Spleen (tissue), 11 donors: ENCODE data around the gene AKAP7. TPM values are rescaled to one million over a fixed set of nuclear protein-coding genes. Genes with fewer than 3 reads are reported as not detected.

Source experiments
- DNase-seq: peaks from one replicate; pipeline ENCODE4 v3.0.0-alpha.2; 2020
- H3K27ac ChIP-seq, 8 donors: fragments of 200-600 bp; sonication (generic) in 7 of 8; 1 replicate in 4 of 8; 2 replicates in 4 of 8; pipeline versions ENCODE4 v1.5.0 to v1.8.0; 2016 to 2021; ENCODE audit warnings: inconsistent platforms in 4 of 8, mild to moderate bottlenecking in 4 of 8, moderate library complexity in 1 of 8
- H3K27me3 ChIP-seq, 7 donors: fragments of 200-600 bp; sonication (generic) in 6 of 7; replicated peaks in 1 of 7; 1 replicate in 4 of 7; 2 replicates in 3 of 7; pipeline versions ENCODE4 v1.5.0 to v1.8.0; 2016 to 2021; ENCODE audit warnings: inconsistent platforms in 3 of 7, mild to moderate bottlenecking in 1 of 7
- H3K36me3 ChIP-seq, 6 donors: fragments of 200-600 bp; sonication (generic) in 5 of 6; 1 replicate in 4 of 6; 2 replicates in 2 of 6; pipeline versions ENCODE4 v1.5.0 to v1.8.0; 2016 to 2021; ENCODE audit warnings: inconsistent platforms in 2 of 6
- H3K4me1 ChIP-seq, 6 donors: fragments of 200-600 bp; sonication (generic) in 5 of 6; 1 replicate in 3 of 6; 2 replicates in 3 of 6; pipeline versions ENCODE4 v1.5.0 to v1.8.0; 2016 to 2021; ENCODE audit warnings: inconsistent platforms in 3 of 6
- H3K4me3 ChIP-seq, 8 donors: fragments of 200-600 bp; sonication (generic) in 7 of 8; 1 replicate in 4 of 8; 2 replicates in 4 of 8; pipeline versions ENCODE4 v1.5.0 to v1.8.0; 2016 to 2021; ENCODE audit warnings: inconsistent platforms in 4 of 8, mild to moderate bottlenecking in 4 of 8, moderate library complexity in 2 of 8
- H3K9me3 ChIP-seq, 8 donors: fragments of 200-600 bp; sonication (generic) in 7 of 8; 1 replicate in 4 of 8; 2 replicates in 4 of 8; pipeline versions ENCODE4 v1.5.0 to v1.8.0; 2016 to 2021; ENCODE audit warnings: inconsistent platforms in 4 of 8
- CTCF ChIP-seq, 11 experiments: fragments of 200-600 bp in 7 of 11; fragments of 450-650 bp in 4 of 11; sonication (generic) in 4 of 11; IDR thresholded peaks in 8 of 11; conservative IDR thresholded peaks in 3 of 11; 1 replicate in 7 of 11; 2 replicates in 4 of 11; pipeline versions ENCODE4 v1.4.0 to v1.8.0; 2016 to 2021; ENCODE audit warnings: antibody characterized with exemption in 11 of 11, inconsistent platforms in 4 of 11, mild to moderate bottlenecking in 1 of 11
- POLR2A ChIP-seq, 3 donors: fragments of 450-650 bp; IDR thresholded peaks; one replicate each; pipeline ENCODE4 v1.5.1; 2017; ENCODE audit warnings: antibody characterized with exemption in 3 of 3, mild to moderate bottlenecking in 1 of 3
- POLR2AphosphoS5 ChIP-seq, 3 donors: sonication (generic); formaldehyde crosslinking; IDR thresholded peaks; one replicate each; pipeline ENCODE4 v1.5.1; 2017; ENCODE audit warnings: antibody characterized with exemption in 3 of 3
- WGBS, 5 donors: extraction: QIAGEN DNeasy Blood & Tissue Kit in 3 of 5; methylation state at CpG; one replicate each; pipeline versions ENCODE4 v1.1.5 to v1.1.7; 2013 to 2018; 5-methylcytosine and 5-hydroxymethylcytosine counted together
- intact Hi-C: fragments of 100-400 bp; cut with DNase I; formaldehyde crosslinking; loops from one replicate; pipeline ENCODE4 v1.15.0; 2023; ENCODE audit warnings: low total_unique reads
- polyA plus RNA-seq, 3 donors: library from polyadenylated mRNA; stranded (reverse); fragments of 200-250 nt; gene quantifications; one replicate each; pipeline ENCODE4 v1.2.1, GENCODE V29; 2013
- total RNA-seq, 7 donors: library from RNA; depleted of rRNA in 3 of 7; stranded (reverse); fragments of >200 nt in 3 of 7; fragmentation: NEBNext Ultra II Directional in 4 of 7; extraction: Animal tissue kit (Norgen Biotek cat#: 25700) in 4 of 7; gene quantifications; one replicate each; pipeline versions ENCODE4 v1.1.0 to v1.2.1, GENCODE V29; 2016 to 2021
- donor health status: healthy with polysubstance abuse.
- donor health status: DM: no; HTN: no; CAD: no; lungs with moderate emphysema.
- donor health status: DM: no; HTN: no; CAD: no.
- donor health status: Bipolar disorder and iron deficiency.
- donor health status: healthy.
- donor health status: DM: no; HTN: no; CAD: no.
- donor health status: DM: yes; HTN: yes; CAD: no.

The AKAP7 gene
- total and polyA plus RNA-seq, 10 donors = 6.6 to 23.8 (median 12.0) TPM

GRCh38 chr6:131268303-131268702, 133.0 kb downstream of the AKAP7 start:
- DNase-seq = no peak
- Histone ChIP-seq H3K9me3 (peaks cover 3 to 19% (median 13%) of the 10 kb centered on the region in 8 donors), H3K27ac (no peak overlapping the region), H3K4me3 (no peak overlapping the region), H3K4me1 (no peaks in the 10 kb centered on the region), H3K27me3 (no peaks in the 10 kb centered on the region), H3K36me3 (peaks cover 0 to 21% (median 6%) of the 10 kb centered on the region in 6 donors)
- 93 to 97% (median 95%) methylated on average over 5 of the region's 5 CpGs for WGBS, 5 donors
- TF ChIP-seq POLR2AphosphoS5 (IDR thresholded peaks at IDR 0.05) = no peak
- TF ChIP-seq POLR2A (IDR thresholded peaks at IDR 0.05) = no peak
- TF ChIP-seq CTCF (IDR thresholded peaks at IDR 0.05 in 8 of 11, conservative IDR thresholded peaks at IDR 0.05 in 3 of 11) = no peak
- intact Hi-C loops = no loop called here

DNA sequence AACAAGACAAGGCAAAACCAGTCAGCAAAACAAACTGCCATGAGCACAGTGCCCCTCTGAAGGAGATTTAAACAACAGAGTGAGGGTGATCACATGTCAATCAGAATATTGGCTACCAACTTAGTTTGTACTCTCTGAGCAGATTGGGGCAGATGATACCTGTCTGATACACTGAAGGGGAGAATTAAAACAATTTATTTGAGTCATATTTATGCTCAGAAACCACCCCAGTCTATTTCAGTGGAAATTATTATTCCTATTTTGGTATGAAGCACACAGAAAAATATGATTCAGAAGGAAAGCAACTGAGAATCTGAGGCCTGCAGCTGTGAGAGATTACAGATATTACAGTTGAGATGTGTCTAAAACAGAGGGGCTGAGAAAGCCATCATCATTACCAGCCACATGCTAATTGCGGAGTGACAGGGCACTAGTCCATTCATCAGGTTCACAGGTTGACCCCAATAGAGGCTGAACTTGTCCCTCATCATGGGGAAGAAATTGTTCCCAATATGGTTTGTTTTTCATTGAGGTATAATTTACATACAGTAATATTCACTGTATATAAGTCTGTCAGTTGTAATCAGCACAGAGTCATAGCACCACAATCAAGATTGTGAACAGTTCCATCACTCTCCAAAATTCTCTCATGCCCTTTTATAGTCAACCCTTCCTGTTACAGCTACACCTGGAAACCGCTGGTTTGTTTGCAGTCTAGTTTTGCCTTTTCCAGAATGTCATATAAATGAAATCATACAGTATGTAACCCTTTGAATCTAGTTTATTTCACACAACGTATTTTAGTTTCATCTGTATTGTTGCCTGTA, 134.5 kb downstream of the AKAP7 start:
- Histone ChIP-seq H3K9me3 (peaks cover 3 to 19% (median 13%) of the 10 kb centered on the region in 8 donors), H3K27ac (no peak overlapping the region), H3K36me3 (peaks cover 0 to 21% (median 6%) of the 10 kb centered on the region in 6 donors), H3K27me3 (no peaks in the 10 kb centered on the region), H3K4me1 (no peaks in the 10 kb centered on the region), H3K4me3 (no peak overlapping the region)
- intact Hi-C loops = no loop called here
- TF ChIP-seq POLR2A (IDR thresholded peaks at IDR 0.05) (no peak), POLR2AphosphoS5 (IDR thresholded peaks at IDR 0.05) (no peak), CTCF (IDR thresholded peaks at IDR 0.05 in 8 of 11, conservative IDR thresholded peaks at IDR 0.05 in 3 of 11) (no peak)
- 91 to 96% (median 93%) methylated on average over 3 of the region's 3 CpGs for WGBS, 5 donors
- DNase-seq = no peak

DNA sequence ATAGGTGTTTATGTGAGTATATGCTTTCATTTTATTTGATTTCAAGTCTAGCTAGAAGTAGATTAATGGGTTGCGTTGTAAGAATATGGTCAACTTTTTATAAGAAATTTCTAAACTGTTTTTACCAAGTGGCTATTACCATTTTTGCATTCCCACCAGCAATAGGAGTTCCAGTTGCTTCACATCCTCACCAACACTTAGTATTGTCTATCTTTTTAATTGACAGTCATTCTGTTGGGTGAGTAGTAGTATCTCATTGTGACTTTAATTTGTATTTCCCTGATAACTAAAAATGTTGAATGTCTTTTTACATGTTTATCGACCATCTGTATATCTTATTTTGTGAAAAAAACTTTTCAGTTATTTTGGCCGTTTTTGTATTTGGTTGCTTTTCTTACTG, 135.3 kb downstream of the AKAP7 start:
- no peaks in the 10 kb centered on the region for H3K4me1 ChIP-seq

More for the DNA sequence above, 135.3 kb downstream of the AKAP7 start:
- Histone ChIP-seq H3K9me3 (peaks cover 3 to 19% (median 13%) of the 10 kb centered on the region in 8 donors), H3K27me3 (no peaks in the 10 kb centered on the region), H3K27ac (no peak overlapping the region), H3K4me3 (no peak overlapping the region), H3K36me3 (peaks cover 0 to 21% (median 6%) of the 10 kb centered on the region in 6 donors)
- intact Hi-C loops = no loop called here
- no peak for TF ChIP-seq CTCF (IDR thresholded peaks at IDR 0.05 in 8 of 11, conservative IDR thresholded peaks at IDR 0.05 in 3 of 11)
- no peak for TF ChIP-seq POLR2A (IDR thresholded peaks at IDR 0.05)
- TF ChIP-seq POLR2AphosphoS5 (IDR thresholded peaks at IDR 0.05) = no peak
- DNase-seq = no peak
- 97 to 100% (median 97%) methylated on average over 3 of the region's 3 CpGs for WGBS, 5 donors
